Endothelial cell of umbilical vein (primary cell): Measurements from ENCODE around the gene GABRR2. TPM values are rescaled to one million over a fixed set of nuclear protein-coding genes. Genes with fewer than 3 reads are reported as not detected.
A peak's percentile ranks its signal among the peaks of the same experiment; 100 is the strongest.

ENCODE experiments used
- BruUV-seq: library from RNA; stranded (reverse); fragments of 400-500 nt; replicated peaks from 2 replicates; lab custom pipeline; 2021; lab: Mats Ljungman, UMichigan
- CTCF ChIA-PET: fragments of 300-600, 350-600 bp; sonication (Branson Sonifier 250); formaldehyde crosslinking; loops from one replicate; lab custom pipeline; 2021; ENCODE audit warnings: antibody characterized with exemption, inconsistent platforms; lab: Charles Lee
- POLR2A ChIA-PET: fragments of 300-600, 350-600 bp; sonication (Branson Sonifier 250); formaldehyde crosslinking; loops from one replicate; lab custom pipeline; 2021; ENCODE audit warnings: antibody characterized with exemption, inconsistent platforms; lab: Charles Lee
- DNase-seq: peaks from one replicate; pipeline ENCODE4 v3.0.0-alpha.2; 2011; ENCODE audit warnings: low read depth, low spot score
- FAIRE-seq: peaks from 2 replicates; lab custom pipeline; 2011; peaks lifted over from hg19 to GRCh38; lab: Jason Lieb, UNC
- H2AFZ ChIP-seq: 2 replicates; pipeline ENCODE4 v1.6.0; 2012; ENCODE audit warnings: low read depth, low read length, control low read depth, inconsistent platforms
- H3K27ac ChIP-seq: 2 replicates; pipeline ENCODE4 v1.5.1; 2011; ENCODE audit warnings: low read depth, mild to moderate bottlenecking, control low read depth, low read length, moderate library complexity; ENCODE audit not compliant: insufficient read depth
- H3K27me3 ChIP-seq, 2 experiments: 2 replicates each; pipeline versions ENCODE4 v1.6.0 to v1.6.1; 2011; ENCODE audit warnings: low read length in 2 of 2, mixed read lengths in 1 of 2; ENCODE audit not compliant: control insufficient read depth in 2 of 2, insufficient read depth in 2 of 2
- H3K36me3 ChIP-seq, 2 experiments: 2 replicates in 1 of 2; 3 replicates in 1 of 2; pipeline ENCODE4 v1.5.1; 2011; ENCODE audit warnings: low read length in 2 of 2, mild to moderate bottlenecking in 1 of 2, moderate library complexity in 1 of 2; ENCODE audit not compliant: control insufficient read depth in 2 of 2, insufficient read depth in 2 of 2; ENCODE audit errors: extremely low read depth in 1 of 2
- H3K4me1 ChIP-seq: 3 replicates; pipeline ENCODE4 v1.5.1; 2011; ENCODE audit warnings: mild to moderate bottlenecking, low read length; ENCODE audit not compliant: control insufficient read depth, insufficient read depth; ENCODE audit errors: extremely low read depth
- H3K4me2 ChIP-seq: 2 replicates; pipeline ENCODE4 v1.6.1; 2011; ENCODE audit warnings: low read length, control low read depth, mixed read lengths; ENCODE audit not compliant: insufficient read depth
- H3K4me3 ChIP-seq, 3 experiments: fragments of 200-600 bp in 1 of 3; sonication (generic), shearing (Covaris generic) in 1 of 3; replicated peaks in 1 of 3; 2 replicates each; pipeline ENCODE4 v1.5.1; 2011 to 2016; ENCODE audit warnings: control low read depth in 3 of 3, low read length in 3 of 3, mild to moderate bottlenecking in 2 of 3, inconsistent platforms in 1 of 3, low read depth in 1 of 3, moderate library complexity in 1 of 3; ENCODE audit not compliant: insufficient read depth in 1 of 3
- H3K79me2 ChIP-seq: 2 replicates; pipeline ENCODE4 v1.6.0; 2012; ENCODE audit warnings: low read length, inconsistent platforms; ENCODE audit not compliant: control insufficient read depth, insufficient read depth
- H3K9ac ChIP-seq: replicated peaks from 2 replicates; pipeline ENCODE3; 2011; ENCODE audit warnings: low read length, control low read depth; ENCODE audit not compliant: insufficient read depth; ENCODE audit errors: extremely low read depth
- H3K9me1 ChIP-seq: replicated peaks from 3 replicates; pipeline ENCODE4 v1.6.0; 2011; ENCODE audit warnings: mild to moderate bottlenecking, low read length; ENCODE audit not compliant: control insufficient read depth, insufficient read depth; ENCODE audit errors: extremely low read depth
- H3K9me3 ChIP-seq: replicated peaks from 2 replicates; pipeline ENCODE4 v1.5.1; 2012; ENCODE audit warnings: low read length, inconsistent platforms; ENCODE audit not compliant: control insufficient read depth, insufficient read depth
- H4K20me1 ChIP-seq: replicated peaks from 2 replicates; pipeline ENCODE3; 2011; ENCODE audit warnings: mild to moderate bottlenecking, low read length; ENCODE audit not compliant: control insufficient read depth, insufficient read depth; ENCODE audit errors: extremely low read depth
- CTCF ChIP-seq, 2 donors: IDR thresholded peaks; 1 replicate in 1 of 2; 2 replicates in 1 of 2; pipeline ENCODE4 v1.5.1; 2011; ENCODE audit warnings: low read length in 2 of 2, mild to moderate bottlenecking in 2 of 2, moderate library complexity in 2 of 2, control low read depth in 1 of 2, inconsistent platforms in 1 of 2, low read depth in 1 of 2; ENCODE audit not compliant: insufficient read depth in 1 of 2; ENCODE audit errors: extremely low read depth in 1 of 2
- EZH2 ChIP-seq: IDR thresholded peaks from 2 replicates; pipeline ENCODE4 v1.6.1; 2012; ENCODE audit warnings: borderline replicate concordance, low read depth, mild to moderate bottlenecking, moderate library complexity, low read length, inconsistent platforms; ENCODE audit not compliant: severe bottlenecking
- FOS ChIP-seq: IDR thresholded peaks from 2 replicates; pipeline ENCODE4 v1.6.1; 2011; ENCODE audit warnings: mild to moderate bottlenecking, low read length, moderate library complexity, borderline replicate concordance; ENCODE audit not compliant: insufficient read depth
- GATA2 ChIP-seq: IDR thresholded peaks from 2 replicates; pipeline ENCODE4 v1.7.0; 2011; ENCODE audit warnings: low read depth, mild to moderate bottlenecking, moderate library complexity, mixed read lengths, low read length; ENCODE audit not compliant: insufficient read length, insufficient read depth
- JUN ChIP-seq: IDR thresholded peaks from 2 replicates; pipeline ENCODE4 v1.6.1; 2011; ENCODE audit warnings: borderline replicate concordance, low read depth; ENCODE audit not compliant: insufficient read length, insufficient read depth
- MAX ChIP-seq: IDR thresholded peaks from 2 replicates; pipeline ENCODE4 v1.6.1; 2011; ENCODE audit not compliant: insufficient read depth, insufficient read length
- MYC ChIP-seq: IDR thresholded peaks from one replicate; pipeline ENCODE4 v1.6.1; 2011; ENCODE audit warnings: mild to moderate bottlenecking, low read depth, low read length
- POLR2A ChIP-seq: IDR thresholded peaks from 2 replicates; pipeline ENCODE4 v1.6.1; 2012; ENCODE audit warnings: low read depth, mild to moderate bottlenecking, control low read depth, low read length
- POLR2AphosphoS5 ChIP-seq: IDR thresholded peaks from 2 replicates; pipeline ENCODE4 v1.6.1; 2012; ENCODE audit warnings: low read depth, mild to moderate bottlenecking, control low read depth, low read length, moderate library complexity; ENCODE audit not compliant: insufficient read depth
- dilution Hi-C: fragments of 300-500 bp; cut with MboI; formaldehyde crosslinking; loops from one replicate; pipeline ENCODE4 v1.15.0; 2019; ENCODE audit warnings: low sequenced_read_pairs; ENCODE audit not compliant: extremely low pct_ligation_motif_present
- intact Hi-C: fragments of 100-400 bp; cut with micrococcal nuclease; formaldehyde crosslinking; loops from one replicate; pipeline ENCODE4 v1.10.0; 2022
- polyA plus RNA-seq, 4 experiments: library from polyadenylated mRNA; depleted of rRNA in 3 of 4; stranded (reverse) in 3 of 4; unstranded in 1 of 4; fragments of >200 nt; gene quantifications; 2 replicates each; pipeline versions ENCODE4 v1.2.1 to v1.2.3, GENCODE V29; 2011 to 2012; ENCODE audit warnings: missing spikeins in 1 of 4
- total RNA-seq: library from RNA; stranded (reverse); gene quantifications from 2 replicates; pipeline ENCODE4 v1.2.3, GENCODE V29; 2021

The GABRR2 gene
- total and polyA plus RNA-seq, 2 donors (not counting 3 experiments of a cell fraction or from before 2014, with no cell fraction given), result 1.4 to 3.6 TPM

DNA sequence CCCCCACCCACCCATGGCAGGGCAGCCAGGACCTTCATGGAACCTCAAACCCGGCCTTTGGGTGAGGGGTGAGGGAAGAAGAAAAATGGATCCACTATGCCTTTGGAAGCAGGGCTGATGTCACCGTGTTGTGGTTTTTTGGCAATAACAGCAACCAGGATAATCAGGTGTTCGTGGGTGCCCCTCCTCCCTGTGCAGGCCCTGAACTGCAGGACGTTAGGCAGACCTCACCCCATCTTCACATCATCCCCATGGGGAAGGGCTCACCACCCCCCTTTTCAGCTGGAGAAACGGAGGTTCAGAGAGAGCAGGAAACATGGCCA, 3.6 kb downstream of the GABRR2 start:
- no peak overlapping the region for H3K9ac ChIP-seq
- H3K4me1 ChIP-seq, result peaks cover 22% of the 10 kb centered on the region
- dilution Hi-C loops (no loop called here), intact Hi-C loops (loop anchor here (1.0 kb wide), 2 partner anchors 58 to 299 kb away; no protein-coding TSS in a partner anchor)
- ChIA-PET CTCF (interaction anchor here (0.7 to 2.9 kb wide), 43 partner anchors 9 to 629 kb away, joined by 3 to 102 read pairs (median 4); partner anchors contain the start of genes LYRM2 and UBE2J1), POLR2A (interaction anchor here (2.2 to 2.3 kb wide), 2 partner anchors 13 to 41 kb away, joined by 8 to 10 read pairs; partner anchors contain the start of gene UBE2J1)
- no peaks in the 10 kb centered on the region for H3K27me3 ChIP-seq
- peaks cover 0 to 3% of the 10 kb centered on the region in 2 experiments for H3K36me3 ChIP-seq
- H3K9me1 ChIP-seq, result no peaks in the 10 kb centered on the region
- H3K27ac ChIP-seq, result peak overlapping the region; percentile 67
- TF ChIP-seq MAX (no peak), FOS (no peak), POLR2AphosphoS5 (no peak), JUN (no peak), EZH2 (no peak), POLR2A (no peak), MYC (no peak), CTCF (IDR thresholded peaks at IDR 0.05; ENCODE audit: extremely low read depth in 1 of 2, insufficient read depth in 1 of 2, low read depth in 1 of 2, low read length in 2 of 2) (no peak), GATA2 (no peak)
- no peak overlapping the region for H2AFZ ChIP-seq
- BruUV-seq, result no TSS peak
- H4K20me1 ChIP-seq, result no peaks in the 10 kb centered on the region
- DNase-seq (no peak), FAIRE-seq (no peak)
- H3K4me2 ChIP-seq, result no peak overlapping the region
- H3K4me3 ChIP-seq, result no peak overlapping the region
- H3K79me2 ChIP-seq, result no peaks in the 10 kb centered on the region
- H3K9me3 ChIP-seq, result no peaks in the 10 kb centered on the region
